ENCODE data around the gene ABCG2. TPM values are rescaled to one million over a fixed set of nuclear protein-coding genes. Genes with fewer than 3 reads are reported as not detected.
A peak's percentile ranks its signal among the peaks of the same experiment; 100 is the strongest.

Gene ABCG2
- polyA plus RNA-seq, 2 of the 4 experiments (the other 2 are of a cell fraction), result 27.9 to 55.3 TPM

DNA sequence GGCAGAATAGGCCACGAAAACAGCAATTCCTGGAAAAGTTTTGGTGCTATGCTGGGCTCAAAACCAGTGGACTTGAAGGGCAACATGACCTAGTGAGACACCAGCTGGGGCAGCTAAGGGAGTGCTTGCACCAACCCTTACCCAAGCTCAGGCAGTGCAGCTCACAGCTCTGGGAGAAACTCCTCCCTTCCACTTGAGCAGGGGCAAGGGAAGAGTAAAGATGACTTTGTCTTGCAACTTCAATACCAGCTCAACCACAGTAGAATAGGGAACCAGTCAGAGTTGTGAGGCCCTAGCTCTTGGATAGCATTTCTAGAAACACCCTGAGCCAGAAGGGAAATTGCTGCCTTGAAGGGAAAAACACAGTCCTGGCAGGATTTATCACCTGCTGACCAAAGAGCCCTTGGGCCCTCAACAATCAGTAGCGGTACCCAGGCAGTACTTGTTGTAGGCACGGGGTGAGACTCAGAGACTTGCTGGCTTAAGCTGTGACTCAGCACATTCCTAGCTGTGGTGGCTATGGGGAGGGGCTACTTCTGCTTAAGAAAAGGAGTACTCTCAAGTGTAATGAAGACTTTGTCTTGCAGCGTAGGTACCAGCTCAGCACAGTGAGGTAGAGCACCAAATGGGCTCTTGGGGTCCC, 19.7 kb upstream of the ABCG2 start (continued):
- TF ChIP-seq RARB (CRISPR knock-in tag; IDR thresholded peaks at IDR 0.05) (no peak), HOXB13 (CRISPR knock-in tag; IDR thresholded peaks at IDR 0.05; ENCODE audit: low read depth) (0 out of 2 replicates have a peak, but pooled peaks have one; percentile 69), MYC (IDR thresholded peaks at IDR 0.05; ENCODE audit: borderline replicate concordance, low read length) (no peak), KDM5A (IDR thresholded peaks at IDR 0.05) (no peak), FOSB (CRISPR knock-in tag; IDR thresholded peaks at IDR 0.05) (no peak), KDM1A (IDR thresholded peaks at IDR 0.05; ENCODE audit: low read depth) (no peak)
- TF ChIP-seq, protein P1, sequence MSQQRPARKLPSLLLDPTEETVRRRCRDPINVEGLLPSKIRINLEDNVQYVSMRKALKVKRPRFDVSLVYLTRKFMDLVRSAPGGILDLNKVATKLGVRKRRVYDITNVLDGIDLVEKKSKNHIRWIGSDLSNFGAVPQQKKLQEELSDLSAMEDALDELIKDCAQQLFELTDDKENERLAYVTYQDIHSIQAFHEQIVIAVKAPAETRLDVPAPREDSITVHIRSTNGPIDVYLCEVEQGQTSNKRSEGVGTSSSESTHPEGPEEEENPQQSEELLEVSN (IDR thresholded peaks at IDR 0.05; ENCODE audit: borderline replicate concordance, low read depth), result peak; percentile 25; the same call in 1 of the 2 replicates

DNA sequence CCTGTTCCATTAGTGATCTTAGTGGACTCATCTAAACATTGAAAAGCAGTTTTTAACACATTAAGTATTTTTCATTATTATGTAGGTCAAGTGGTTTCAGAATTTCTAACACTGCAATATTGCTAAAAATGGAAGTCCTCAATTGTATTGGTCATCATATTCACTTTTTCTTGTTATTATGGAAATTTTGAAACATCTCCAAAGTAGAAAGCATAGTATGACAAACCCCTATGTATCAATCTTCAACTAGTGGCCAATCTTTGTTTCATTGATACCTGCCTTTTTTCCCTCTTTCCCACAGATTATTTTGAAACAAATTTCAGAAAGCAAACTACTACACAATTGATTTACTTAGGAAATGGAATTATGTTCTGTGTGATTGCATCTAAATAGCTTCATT, 14.5 kb upstream of the ABCG2 start:
- TF ChIP-seq FOXS1 (CRISPR knock-in tag; IDR thresholded peaks at IDR 0.05), result no peak
- no peak for TF ChIP-seq SREBF2 (IDR thresholded peaks at IDR 0.05)
- no peak for TF ChIP-seq ATOH8 (CRISPR knock-in tag; IDR thresholded peaks at IDR 0.05; ENCODE audit: low read depth)
- no peak for TF ChIP-seq RCOR1 (IDR thresholded peaks at IDR 0.05; ENCODE audit: low read depth, low read length)
- TF ChIP-seq, protein P2, sequence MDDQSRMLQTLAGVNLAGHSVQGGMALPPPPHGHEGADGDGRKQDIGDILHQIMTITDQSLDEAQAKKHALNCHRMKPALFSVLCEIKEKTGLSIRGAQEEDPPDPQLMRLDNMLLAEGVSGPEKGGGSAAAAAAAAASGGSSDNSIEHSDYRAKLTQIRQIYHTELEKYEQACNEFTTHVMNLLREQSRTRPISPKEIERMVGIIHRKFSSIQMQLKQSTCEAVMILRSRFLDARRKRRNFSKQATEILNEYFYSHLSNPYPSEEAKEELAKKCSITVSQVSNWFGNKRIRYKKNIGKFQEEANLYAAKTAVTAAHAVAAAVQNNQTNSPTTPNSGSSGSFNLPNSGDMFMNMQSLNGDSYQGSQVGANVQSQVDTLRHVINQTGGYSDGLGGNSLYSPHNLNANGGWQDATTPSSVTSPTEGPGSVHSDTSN (IDR thresholded peaks at IDR 0.05), result no peak
- ATAC-seq, result no peak
- Histone ChIP-seq H3K27ac (no peak overlapping the region), H3K9me3 (no peaks in the 10 kb centered on the region), H3K4me1 (peaks cover 5% of the 10 kb centered on the region), H3K4me3 (no peak overlapping the region), H3K4me2 (no peak overlapping the region)
- POLR2A ChIA-PET, result no interaction called here
- CTCF ChIA-PET, result interaction anchor here (0.6 kb wide), 1 partner anchor 251 kb away, joined by 4 read pairs; no protein-coding TSS in a partner anchor
- FAIRE-seq, result no peak
- no peak for DNase-seq (ENCODE audit: low read depth in 1 of 2, low spot score in 1 of 2)

- H3K9me3 ChIP-seq, result no peaks in the 10 kb centered on the region
- 47% methylated on average over 2 of the region's 2 CpGs for WGBS (ENCODE audit: missing lambda C conversion rate)
- DNase-seq (ENCODE audit: low read depth in 1 of 2, low spot score in 1 of 2) (no peak), FAIRE-seq (no peak), ATAC-seq (no peak)
- H3K4me1 ChIP-seq, result 0 out of 3 replicates have a peak, but pooled peaks cover 2% of the 10 kb centered on the region
- H3K27ac ChIP-seq, result no peak overlapping the region
- ChIA-PET CTCF (no interaction called here), POLR2A (no interaction called here)
- H3K4me2 ChIP-seq, result no peak overlapping the region
- no peak overlapping the region for H3K4me3 ChIP-seq
- TF ChIP-seq RARB (CRISPR knock-in tag; IDR thresholded peaks at IDR 0.05), result no peak
- TF ChIP-seq FOSB (CRISPR knock-in tag; IDR thresholded peaks at IDR 0.05), result no peak
- TF ChIP-seq, protein P3, sequence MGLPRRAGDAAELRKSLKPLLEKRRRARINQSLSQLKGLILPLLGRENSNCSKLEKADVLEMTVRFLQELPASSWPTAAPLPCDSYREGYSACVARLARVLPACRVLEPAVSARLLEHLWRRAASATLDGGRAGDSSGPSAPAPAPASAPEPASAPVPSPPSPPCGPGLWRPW (IDR thresholded peaks at IDR 0.05), result no peak
- TF ChIP-seq KDM5A (IDR thresholded peaks at IDR 0.05), result no peak
- TF ChIP-seq RNF2 (IDR thresholded peaks at IDR 0.05; ENCODE audit: borderline replicate concordance, low read depth), result no peak
Observed at GRCh38 chr4:88171206-88171605, 12.8 kb upstream of the ABCG2 start.

GRCh38 chr4:88169298-88169697, 10.9 kb upstream of the ABCG2 start:
- ChIA-PET POLR2A (no interaction called here), CTCF (interaction anchor here (1.0 kb wide), 1 partner anchor 9 kb away, joined by 3 read pairs; no protein-coding TSS in a partner anchor)
- WGBS (ENCODE audit: missing lambda C conversion rate), result 81% methylated on average over 2 of the region's 2 CpGs
- no peak overlapping the region for H3K4me2 ChIP-seq
- TF ChIP-seq BHLHE40 (IDR thresholded peaks at IDR 0.05; ENCODE audit: low read depth, low read length) (no peak), SREBF2 (IDR thresholded peaks at IDR 0.05) (no peak), MYC (IDR thresholded peaks at IDR 0.05; ENCODE audit: borderline replicate concordance, low read length) (no peak)
- ATAC-seq (no peak), FAIRE-seq (no peak), DNase-seq (ENCODE audit: low read depth in 1 of 2, low spot score in 1 of 2) (no peak)
- H3K4me1 ChIP-seq, result 0 out of 3 replicates have a peak, but pooled peaks cover 2% of the 10 kb centered on the region
- H3K27ac ChIP-seq, result no peak overlapping the region
- no peak overlapping the region for H3K4me3 ChIP-seq
- no peaks in the 10 kb centered on the region for H3K9me3 ChIP-seq

Measured in A549 (cell line).